Dermis blood vessel endothelial cell (primary cell): Measurements from ENCODE around the gene WDFY3. TPM values are rescaled to one million over a fixed set of nuclear protein-coding genes. Genes with fewer than 3 reads are reported as not detected.
"Not testable (repeated sequence)": the region's sequence is repeated elsewhere in the genome, so short reads cannot be mapped to it uniquely, and the experiment has no call there.

Experiments used
- DNase-seq: peaks from one replicate; pipeline ENCODE4 v3.0.0; 2010
- total RNA-seq: library from RNA; depleted of rRNA; stranded (reverse); fragments of >200 nt; gene quantifications from 2 replicates; pipeline ENCODE4 v1.2.3, GENCODE V29; 2014

WDFY3 gene
- total RNA-seq, 1 donor from 2014 or later, result 103 TPM

GRCh38 chr4:84664767-84665166, 301.7 kb downstream of the WDFY3 start:
- DNase-seq, result not testable (repeated sequence)

- DNase-seq, result no peak
Observed at GRCh38 chr4:84661191-84661939, 305.1 kb downstream of the WDFY3 start.

- DNase-seq, result no peak
Observed at GRCh38 chr4:84660606-84661005, 305.9 kb downstream of the WDFY3 start.

GRCh38 chr4:84652478-84652877, 314.0 kb downstream of the WDFY3 start:
- no peak for DNase-seq

GRCh38 chr4:84651499-84651898, 315.0 kb downstream of the WDFY3 start:
- DNase-seq, result no peak

GRCh38 chr4:84648863-84649647, 317.4 kb downstream of the WDFY3 start:
- DNase-seq, result no peak

- DNase-seq, result no peak
Observed at GRCh38 chr4:84648178-84648577, 318.3 kb downstream of the WDFY3 start.

GRCh38 chr4:84647312-84647884, 319.1 kb downstream of the WDFY3 start:
- no peak for DNase-seq

GRCh38 chr4:84644087-84644486, 322.4 kb downstream of the WDFY3 start:
- DNase-seq, result no peak

- no peak for DNase-seq
Observed at GRCh38 chr4:84639145-84639544, 327.3 kb downstream of the WDFY3 start.

- DNase-seq, result no peak
Observed at GRCh38 chr4:84638092-84638491, 328.4 kb downstream of the WDFY3 start.

- DNase-seq, result no peak
Observed at GRCh38 chr4:84634961-84635360, 331.5 kb downstream of the WDFY3 start.

GRCh38 chr4:84632092-84632491, 334.4 kb downstream of the WDFY3 start:
- DNase-seq, result no peak

GRCh38 chr4:84631573-84631972, 334.9 kb downstream of the WDFY3 start:
- no peak for DNase-seq

- DNase-seq, result no peak
Observed at GRCh38 chr4:84626673-84627072, 339.8 kb downstream of the WDFY3 start.

- DNase-seq, result no peak
Observed at GRCh38 chr4:84623661-84624060, 342.8 kb downstream of the WDFY3 start.

- DNase-seq, result no peak
Observed at GRCh38 chr4:84622959-84623358, 343.5 kb downstream of the WDFY3 start.
